ENCODE measurements around the gene CUL5.

Gene CUL5

DNA sequence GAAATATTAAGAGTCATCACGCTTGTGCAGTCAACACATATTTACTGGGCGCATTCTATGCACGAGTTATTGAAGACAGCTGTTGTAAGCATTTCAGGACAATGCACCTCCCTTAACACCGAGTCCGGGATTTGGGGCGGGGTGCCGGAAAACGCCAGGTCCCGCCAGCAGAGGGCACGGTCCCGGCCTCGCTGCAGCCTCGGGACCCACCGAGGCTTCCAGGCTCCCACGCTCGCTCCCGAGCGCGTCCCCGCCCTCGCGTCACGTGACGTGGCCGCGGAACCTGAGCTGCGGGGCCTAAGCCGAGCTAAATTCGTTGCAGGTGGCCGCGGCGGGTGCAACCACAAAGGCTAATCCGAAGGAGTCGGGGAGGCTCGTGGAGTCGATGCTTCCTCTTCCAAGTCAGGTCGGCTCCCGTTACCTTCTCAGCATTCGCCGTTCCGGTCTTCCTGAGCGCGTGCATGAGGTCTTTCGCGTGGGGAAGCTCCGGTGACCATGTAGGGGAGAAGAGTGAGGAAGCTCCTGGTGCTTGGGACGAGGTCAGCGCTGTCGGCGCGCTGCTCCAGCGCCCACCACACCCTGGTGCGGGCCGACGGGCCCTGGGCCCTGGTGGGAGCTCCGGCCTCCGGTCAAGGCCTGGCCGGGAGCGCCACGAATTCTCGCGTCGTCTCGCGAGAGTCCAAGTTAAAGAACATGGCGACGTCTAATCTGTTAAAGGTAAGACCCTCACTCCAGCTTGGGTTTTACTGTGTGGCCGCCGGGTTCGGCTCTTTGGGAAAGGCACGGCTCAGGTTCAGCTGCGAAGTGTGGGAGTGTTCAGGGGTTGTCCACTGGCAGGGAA lies at the start of gene CUL5:
TSS of gene CUL5 (plus strand) at position 243 of the 841 bp plus-strand sequence. CDS start at position 694, 451 bp downstream.
- DNase-seq, result peak; percentile 93

GRCh38 chr11:107961480-107961879 lies 47.2 kb upstream of the CUL5 start:
- DNase-seq, result no peak

- DNase-seq, result no peak
Observed at GRCh38 chr11:107962181-107962580, 46.5 kb upstream of the CUL5 start.

DNA sequence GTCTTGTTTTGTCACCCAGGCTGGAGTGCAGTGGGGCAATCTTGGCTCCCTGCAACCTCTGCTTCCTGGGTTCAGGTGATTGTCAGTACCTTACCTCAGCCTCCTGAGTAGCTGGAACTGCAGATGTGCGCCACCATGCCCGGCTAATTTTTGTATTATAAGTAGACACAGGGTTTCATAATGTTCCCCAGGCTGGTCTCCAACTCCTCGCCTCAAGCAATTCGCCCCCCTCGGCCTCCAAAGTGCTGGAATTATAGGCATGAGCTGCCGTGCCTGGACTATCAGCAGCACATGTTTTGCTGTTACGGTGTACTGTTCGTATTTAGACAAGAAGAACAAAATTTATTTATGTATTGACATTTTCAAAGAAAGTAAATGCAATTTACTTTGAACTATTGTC lies 45.6 kb upstream of the CUL5 start:
- DNase-seq, result no peak

GRCh38 chr11:107969219-107969618 lies 39.5 kb upstream of the CUL5 start:
- DNase-seq, result no peak

GRCh38 chr11:107970049-107970448 lies 38.6 kb upstream of the CUL5 start:
- DNase-seq, result no peak

GRCh38 chr11:107973641-107974040 lies 35.1 kb upstream of the CUL5 start:
- no peak for DNase-seq

GRCh38 chr11:107988397-107989158 lies 20.1 kb upstream of the CUL5 start:
- DNase-seq, result peak; percentile 15

- DNase-seq, result no peak
Observed at GRCh38 chr11:107991868-107992414, 16.8 kb upstream of the CUL5 start.

DNA sequence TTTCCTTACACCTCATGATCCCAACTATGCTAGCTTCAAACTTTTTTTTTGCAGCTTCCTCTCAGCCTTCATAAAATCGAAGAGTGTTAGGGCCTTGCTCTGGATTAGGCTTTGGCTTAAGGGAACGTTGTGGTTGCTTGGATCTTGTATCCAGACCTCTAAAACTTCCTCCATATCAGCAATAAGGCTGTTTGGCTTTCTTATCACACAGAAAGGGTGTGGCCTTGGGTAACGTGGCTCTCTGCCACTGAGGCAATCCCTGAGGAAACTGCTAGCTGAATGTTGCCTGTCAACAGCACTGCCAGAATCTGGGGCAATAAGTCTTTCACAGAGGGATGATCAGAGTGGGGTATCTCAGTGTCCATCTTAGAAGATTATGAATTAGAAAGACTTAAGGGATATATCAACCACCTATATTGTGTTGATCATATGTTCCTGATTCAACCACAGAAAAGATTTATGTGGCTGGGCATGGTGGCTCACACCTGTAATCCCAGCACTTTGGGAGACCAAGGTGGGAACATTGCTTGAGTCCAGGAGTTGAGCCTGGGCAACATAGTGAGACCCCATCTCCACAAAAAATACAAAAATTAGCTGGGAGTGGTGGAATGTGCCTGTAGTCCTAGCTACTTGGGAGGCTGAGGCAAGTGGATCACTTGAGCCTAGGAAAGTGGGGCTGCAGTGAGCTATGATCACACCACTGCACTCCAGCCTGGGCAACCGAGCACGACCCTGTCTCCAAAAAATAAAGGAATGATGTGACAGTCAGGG lies 12.5 kb upstream of the CUL5 start:
- DNase-seq, result peak; percentile 38

- no peak for DNase-seq
Observed at GRCh38 chr11:107998761-107999160, 9.9 kb upstream of the CUL5 start.

DNA sequence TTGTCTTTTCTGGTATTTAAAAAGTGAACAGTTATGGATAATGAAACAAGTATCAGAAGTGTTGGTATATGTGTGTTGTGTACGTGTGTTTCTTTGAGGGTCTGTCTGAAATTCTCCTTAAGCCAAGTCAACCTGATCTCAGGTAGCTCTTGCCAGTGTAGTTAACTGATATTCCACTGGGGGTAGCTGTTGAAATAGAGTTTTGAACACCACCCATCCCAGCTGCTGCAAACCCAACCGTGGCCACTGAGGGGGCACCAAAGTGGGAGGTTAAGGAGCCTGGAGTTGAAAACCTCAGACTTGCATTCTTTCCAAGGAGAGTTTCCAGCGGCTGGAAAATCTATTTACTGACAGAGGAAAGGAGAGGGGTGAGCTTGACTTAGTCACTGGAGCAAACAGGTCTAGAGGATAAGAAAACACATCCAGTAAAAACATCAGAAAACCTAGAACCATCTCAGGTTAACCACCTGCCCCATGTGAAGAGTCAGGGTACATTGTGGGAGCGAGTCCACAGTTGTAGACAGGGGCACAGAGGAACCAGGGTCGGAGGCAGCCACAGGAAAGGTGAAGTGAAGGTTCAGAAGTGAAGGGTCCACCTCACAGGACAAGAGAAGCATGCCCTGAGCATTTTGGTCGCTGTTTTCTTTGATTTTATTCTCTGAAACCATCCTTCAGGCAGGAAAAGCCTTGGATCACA lies 8.8 kb upstream of the CUL5 start:
- peak; percentile 81 for DNase-seq

GRCh38 chr11:108002476-108002875 lies 6.2 kb upstream of the CUL5 start:
- DNase-seq, result no peak

DNA sequence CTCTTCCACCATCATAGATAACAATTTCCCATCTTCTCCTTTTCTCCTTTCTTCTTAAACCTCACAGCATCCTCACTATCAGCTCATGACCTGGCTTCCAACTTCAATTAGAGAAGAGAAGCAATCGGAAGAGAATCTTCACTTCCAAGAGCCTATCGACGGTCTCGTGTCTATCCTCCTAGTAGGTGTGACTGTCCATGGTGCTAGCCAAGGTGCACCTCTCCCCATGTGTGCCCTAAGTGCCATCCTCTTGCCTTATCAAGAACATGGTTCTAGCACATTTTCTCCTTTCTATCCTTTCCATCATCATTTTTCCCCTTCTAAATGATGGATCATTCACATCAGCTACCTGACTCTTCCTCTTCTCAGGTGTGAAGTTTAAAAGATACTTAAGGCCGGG lies 5.1 kb upstream of the CUL5 start:
- no peak for DNase-seq

GRCh38 chr11:108007819-108008218 lies 879 bp upstream of the CUL5 start:
- DNase-seq, result no peak

DNA sequence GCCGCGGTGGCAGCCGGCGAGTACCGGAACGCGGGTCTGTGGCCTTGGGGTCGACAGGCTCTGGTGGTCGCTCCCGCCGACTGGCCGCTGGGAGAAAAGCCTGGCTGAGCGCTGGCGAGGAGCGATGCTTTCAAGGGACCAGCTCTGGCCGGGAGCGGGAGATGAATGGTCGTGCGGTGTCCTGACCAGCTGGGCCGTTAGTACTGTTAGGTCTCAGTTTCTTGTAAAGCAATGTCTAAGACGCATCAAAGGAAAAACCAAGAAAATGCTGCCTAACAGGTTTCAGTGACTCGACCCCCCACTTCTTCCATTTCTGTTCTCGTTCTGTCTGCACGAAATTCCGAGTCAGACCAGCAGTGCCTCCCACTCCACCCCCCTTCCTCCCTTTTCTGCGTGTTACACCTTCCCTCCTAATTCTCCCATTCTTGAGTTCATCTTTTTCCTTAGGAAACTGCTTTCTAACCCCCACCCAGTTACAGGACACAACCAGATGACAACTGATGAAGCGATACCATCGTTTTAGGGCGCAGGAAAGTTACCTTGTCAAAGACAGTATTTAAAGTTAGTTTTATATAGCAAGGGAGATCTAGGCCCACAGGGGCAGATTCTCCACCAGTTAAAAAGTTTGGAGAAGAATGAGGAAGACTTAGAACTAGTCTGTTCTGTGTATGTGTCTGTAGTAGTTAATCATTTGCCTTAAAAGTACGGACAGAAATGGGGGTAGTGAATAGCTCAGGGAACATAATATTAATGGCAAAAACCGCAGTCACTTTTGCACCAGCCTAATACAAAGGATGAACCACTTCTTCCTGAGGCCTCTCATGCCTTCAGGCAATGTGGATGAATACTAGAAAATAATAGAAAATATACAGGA lies 1.0 kb downstream of the CUL5 start:
- DNase-seq, result peak; percentile 21

- no peak for DNase-seq
Observed at GRCh38 chr11:108012139-108012725, 3.5 kb downstream of the CUL5 start.

DNA sequence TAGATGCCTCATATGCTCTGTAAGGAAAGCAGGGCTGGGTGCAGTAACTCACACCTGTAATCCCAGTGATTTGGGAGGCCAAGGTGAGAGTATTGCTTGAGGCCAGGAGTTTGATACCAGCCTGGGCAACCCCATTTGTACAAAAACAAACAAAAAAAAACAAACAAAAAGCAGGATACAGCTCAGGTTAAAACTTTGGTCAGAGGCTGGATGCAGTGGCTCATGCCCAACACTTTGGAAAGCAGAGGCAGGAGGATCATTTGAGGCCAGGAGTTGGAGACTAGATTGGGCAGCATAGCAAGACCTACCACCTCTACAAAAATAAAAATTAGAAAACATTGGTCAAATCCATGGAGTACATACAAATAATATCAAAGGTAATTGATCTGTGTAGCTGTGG lies 7.9 kb downstream of the CUL5 start:
- DNase-seq, result no peak

GRCh38 chr11:108018708-108019107 lies 10.0 kb downstream of the CUL5 start:
- DNase-seq, result no peak

DNA sequence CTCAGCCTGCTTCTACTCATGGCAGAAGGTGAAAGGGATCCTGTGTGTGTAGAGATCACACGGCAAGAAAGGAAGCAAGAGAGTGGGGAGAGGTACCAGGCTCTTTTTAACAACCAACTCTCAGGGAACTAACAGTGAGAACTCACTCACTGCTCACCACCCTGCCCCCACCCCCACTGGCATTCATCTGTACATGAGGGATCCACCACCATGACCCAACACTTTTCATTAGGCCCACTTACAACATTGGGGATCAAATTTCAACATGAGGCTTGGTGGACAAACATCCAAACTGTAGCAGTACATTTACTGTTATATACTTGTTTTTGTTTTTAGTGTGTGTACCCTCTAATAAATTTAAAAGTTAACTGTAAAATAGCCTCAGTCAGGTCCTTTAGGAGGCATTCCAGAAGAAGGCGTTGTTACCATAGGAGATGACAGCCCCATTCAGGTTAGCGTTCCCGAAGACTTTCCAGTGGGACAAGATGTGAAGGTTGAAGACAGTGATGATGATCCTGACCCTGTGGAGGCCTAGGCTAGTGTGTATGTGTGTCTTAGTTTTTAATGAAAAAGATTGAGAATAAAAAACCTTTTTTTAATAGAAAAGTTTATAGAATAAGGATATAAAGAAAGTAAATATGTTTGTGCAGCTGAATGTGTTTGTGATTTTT lies 11.3 kb downstream of the CUL5 start:
- peak; percentile 49 for DNase-seq
